Measurements from ENCODE around the gene ADRB2.
"Not testable (repeated sequence)": the region's sequence is repeated elsewhere in the genome, so short reads cannot be mapped to it uniquely, and the experiment has no call there.

The ADRB2 gene

DNA sequence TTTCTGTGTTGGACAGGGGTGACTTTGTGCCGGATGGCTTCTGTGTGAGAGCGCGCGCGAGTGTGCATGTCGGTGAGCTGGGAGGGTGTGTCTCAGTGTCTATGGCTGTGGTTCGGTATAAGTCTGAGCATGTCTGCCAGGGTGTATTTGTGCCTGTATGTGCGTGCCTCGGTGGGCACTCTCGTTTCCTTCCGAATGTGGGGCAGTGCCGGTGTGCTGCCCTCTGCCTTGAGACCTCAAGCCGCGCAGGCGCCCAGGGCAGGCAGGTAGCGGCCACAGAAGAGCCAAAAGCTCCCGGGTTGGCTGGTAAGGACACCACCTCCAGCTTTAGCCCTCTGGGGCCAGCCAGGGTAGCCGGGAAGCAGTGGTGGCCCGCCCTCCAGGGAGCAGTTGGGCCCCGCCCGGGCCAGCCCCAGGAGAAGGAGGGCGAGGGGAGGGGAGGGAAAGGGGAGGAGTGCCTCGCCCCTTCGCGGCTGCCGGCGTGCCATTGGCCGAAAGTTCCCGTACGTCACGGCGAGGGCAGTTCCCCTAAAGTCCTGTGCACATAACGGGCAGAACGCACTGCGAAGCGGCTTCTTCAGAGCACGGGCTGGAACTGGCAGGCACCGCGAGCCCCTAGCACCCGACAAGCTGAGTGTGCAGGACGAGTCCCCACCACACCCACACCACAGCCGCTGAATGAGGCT, at the start of gene ADRB2:
Gene ADRB2 (plus strand): TSS at position 559 of the 686 bp plus-strand sequence. CDS start 221 bp downstream, outside the sequence.
- peak; percentile 70 to 86 for DNase-seq (ENCODE audit: low read depth in 2 of 2)

DNA sequence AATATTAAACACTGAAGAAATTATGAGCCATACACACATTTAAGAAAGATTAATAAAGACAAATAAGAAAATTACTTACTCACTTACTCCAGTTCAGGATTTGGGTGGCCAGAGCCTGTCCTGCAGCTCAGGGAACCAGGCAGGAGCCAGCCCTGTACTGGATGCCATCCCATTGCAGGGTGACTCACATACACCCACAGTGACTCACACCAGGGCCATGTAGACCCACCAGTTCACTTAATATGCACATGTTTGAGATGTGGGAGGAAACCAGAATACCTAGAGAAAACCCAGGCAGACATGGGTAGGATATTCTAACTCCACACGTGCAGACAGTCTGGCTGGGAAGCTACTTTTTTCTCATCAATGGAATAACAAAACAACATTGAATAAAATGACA, 49.6 kb upstream of the ADRB2 start:
- no peak for DNase-seq (ENCODE audit: low read depth in 2 of 2)

DNA sequence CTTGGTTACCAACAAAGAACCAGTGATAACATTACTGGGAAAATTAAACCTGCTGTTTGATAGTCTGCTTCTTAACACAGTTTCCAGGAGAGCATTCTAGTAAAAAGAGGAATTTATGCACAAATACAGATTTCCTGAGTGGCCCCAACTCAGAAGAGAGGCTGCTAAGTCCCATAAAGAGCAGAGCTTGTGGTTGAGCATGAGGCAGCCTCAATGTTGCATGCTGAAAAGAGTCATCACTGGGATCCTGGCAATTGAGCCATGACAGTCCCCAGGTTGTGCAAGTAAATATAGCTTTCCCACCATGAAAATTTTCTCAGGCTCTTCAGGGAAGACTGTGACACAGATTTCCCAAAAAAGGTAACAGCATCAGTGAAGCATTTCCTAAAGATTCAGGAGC, 47.5 kb upstream of the ADRB2 start:
- DNase-seq (ENCODE audit: low read depth in 2 of 2): no peak

DNA sequence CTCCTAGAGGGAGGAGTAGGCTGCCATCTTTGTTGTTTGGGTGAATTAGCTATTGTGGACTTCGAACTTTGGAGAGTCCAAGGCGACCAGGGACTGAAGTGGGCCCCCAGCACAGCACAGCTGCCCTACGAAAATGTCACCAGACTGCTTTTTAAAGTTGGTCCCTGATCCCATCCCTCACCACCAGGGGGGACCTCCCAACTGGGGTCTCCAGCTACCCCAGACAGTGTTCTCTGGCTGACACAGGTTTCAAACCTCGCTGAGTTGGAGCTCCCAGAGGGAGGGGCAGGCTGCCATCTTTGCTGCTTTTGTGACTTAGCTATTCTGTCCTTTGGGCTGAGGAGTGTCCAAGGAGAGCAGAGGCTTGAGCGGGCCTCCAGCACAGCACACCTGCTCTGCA, 45.7 kb upstream of the ADRB2 start:
- no peak for DNase-seq (ENCODE audit: low read depth in 2 of 2)

DNA sequence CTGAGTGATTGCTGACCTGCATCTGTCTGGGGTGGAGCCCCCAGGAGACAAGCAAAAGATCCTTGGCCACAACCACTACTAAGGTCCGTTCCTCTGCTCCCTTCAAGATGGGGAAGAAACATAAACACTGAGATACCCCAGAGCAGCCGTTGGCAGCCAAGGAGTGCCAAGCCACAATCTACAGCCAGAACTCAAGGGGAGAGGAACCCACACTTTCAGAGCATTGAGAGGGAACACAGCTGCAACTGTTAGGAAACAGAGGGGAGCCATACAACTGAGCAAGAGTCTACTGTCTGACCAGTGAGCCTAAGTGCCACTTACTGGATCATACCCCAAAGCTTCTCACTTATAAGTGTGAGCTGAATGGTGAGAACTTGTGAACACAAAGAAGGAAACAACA, 44.6 kb upstream of the ADRB2 start:
- DNase-seq (ENCODE audit: low read depth in 2 of 2): no peak

DNA sequence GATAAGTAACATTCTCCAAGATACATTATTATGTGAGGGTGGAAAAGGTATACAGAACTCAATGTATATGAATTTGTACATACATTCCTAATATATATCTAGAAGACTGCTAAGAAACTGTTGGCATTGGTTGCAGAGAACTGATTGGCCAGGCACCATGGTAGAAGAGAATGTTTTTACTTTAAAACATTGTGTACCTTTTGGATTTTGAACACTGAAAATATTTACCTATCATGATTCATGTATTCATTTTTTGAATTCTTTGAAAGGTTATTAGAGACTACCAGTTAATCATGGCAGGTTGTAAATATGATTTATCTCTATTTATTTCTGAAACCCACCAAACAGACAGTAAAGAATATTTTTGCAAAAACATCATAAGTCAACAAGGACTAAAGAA, 41.2 kb upstream of the ADRB2 start:
- no peak for DNase-seq (ENCODE audit: low read depth in 2 of 2)

DNA sequence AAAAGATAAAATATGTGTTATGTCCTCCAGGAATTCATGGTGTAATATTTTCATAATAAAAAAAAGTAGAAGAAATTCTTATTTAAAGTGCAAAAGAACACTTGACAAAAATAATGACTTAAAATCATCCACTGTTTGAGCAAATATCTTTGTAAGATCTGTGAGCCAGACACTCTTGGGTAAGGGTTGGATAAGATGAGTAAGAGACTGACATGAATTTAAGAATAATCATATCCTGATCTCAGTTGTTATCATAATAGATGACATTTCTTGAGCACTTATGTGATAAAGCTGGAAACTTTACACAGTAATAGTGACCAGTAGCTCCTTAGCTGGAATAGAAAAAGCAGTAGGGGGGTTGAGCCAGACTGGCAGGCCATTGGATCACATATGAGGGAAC, 40.0 kb upstream of the ADRB2 start:
- no peak for DNase-seq (ENCODE audit: low read depth in 2 of 2)

DNA sequence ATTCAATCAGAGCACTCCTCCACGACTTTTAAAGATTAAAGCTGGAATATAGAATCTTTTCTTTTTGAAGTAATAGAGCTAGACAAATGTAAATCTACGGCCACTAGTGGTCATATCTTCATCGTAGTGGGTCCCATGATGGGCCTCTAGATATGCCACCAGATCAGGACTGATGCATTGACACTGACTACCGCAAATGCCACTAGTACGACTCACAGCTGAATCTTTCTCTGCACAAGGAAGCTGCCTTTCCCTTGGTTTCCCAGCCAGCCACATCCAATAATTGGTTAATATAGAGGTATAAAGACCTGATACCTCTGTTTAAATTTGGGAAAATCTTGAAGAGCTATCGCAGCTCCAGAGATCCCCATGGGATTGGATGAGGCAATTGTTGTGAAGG, 37.8 kb upstream of the ADRB2 start:
- DNase-seq (ENCODE audit: low read depth in 2 of 2): no peak

DNA sequence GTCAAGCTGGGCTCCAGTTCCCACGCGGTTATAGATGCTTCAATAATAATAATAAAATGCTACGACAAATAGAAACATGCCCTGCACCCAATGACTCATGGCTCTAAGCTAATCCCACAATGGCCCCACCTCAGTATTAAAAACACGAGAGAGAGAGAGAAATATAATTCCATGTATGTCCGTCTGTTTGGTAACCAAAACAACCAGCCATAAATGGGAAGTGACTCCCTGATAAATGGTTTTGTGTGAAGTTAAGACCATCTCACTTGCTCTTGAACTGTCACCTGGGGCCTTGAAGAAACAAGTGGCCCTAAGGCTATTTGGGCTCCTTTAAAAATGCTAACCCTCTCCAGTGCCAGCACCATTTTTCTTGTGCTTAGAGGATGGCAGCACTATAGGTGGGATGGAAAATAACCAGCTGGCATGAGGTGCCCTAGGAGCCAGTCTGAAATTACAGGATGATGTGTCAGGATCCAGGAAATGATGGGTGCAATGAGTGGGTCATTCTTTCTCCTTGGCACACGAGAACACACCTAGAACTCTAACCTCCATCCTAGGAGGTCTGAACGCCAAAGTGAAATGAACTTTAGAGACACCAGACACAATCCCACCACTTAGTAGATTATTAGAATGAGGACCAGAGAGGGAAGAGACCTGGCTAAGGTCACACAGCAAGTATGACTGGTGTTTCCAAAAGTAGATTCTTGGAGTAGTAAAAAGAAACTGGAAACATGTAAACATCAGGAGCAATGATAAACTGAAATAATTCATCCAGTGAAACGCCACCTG, 35.7 kb upstream of the ADRB2 start:
- no peak for DNase-seq (ENCODE audit: low read depth in 2 of 2)

DNA sequence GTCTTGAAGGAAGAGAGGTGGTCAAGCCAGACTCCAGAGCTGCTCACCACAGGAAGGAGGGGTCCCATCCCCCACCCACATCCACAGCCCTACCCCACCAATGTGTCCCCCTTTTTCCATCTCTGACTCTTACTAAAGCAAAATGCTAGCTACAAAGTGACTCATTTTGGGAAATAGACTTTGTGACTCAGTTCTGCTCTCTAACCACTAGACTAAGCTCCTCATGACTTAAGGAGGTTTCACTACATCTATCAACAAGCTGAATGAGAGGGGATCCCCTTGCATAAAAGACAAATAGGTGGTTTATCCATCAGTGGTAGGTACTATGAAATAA, 35.1 kb upstream of the ADRB2 start:
- peak in 1 of 2 donors; percentile 29 for DNase-seq (ENCODE audit: low read depth in 2 of 2)

DNA sequence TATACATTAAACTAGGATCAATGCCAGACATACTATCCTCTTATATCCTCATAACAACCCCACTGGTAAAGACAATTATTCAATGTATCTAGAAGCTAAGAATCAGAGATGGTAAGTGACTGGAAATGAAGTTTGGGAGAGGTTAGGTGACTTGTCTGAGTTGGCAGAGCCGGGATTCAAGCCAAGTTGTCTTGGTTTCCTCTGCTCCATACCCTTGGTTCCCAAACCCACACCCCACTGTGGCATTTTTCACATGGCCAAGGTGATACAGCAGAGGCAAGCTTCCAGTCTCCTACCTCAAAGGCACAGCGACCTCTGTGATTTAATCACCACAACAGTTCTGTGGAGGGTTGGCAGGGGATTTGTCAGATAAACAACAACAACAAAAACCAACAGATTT, 34.7 kb upstream of the ADRB2 start:
- DNase-seq (ENCODE audit: low read depth in 2 of 2): no peak

DNA sequence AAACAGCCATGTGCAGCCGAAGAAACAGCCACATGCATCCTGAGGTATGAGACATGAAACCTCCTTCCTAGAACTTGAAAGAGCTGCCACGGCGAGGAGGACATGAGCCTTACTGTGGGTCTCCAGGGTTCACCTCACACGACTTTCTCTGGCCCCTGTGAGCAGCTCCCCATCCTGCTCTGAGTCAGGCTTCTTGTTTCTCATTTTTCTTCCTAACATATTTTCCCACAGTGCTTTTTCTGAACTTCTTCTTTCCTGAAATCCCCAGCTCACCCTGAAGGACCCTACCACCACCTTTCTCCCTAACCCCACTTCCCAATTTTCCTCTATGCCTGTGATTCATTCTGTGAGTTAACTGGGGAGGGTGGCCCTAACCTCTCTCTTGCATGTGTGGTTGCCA, 33.7 kb upstream of the ADRB2 start:
- DNase-seq (ENCODE audit: low read depth in 2 of 2): no peak

DNA sequence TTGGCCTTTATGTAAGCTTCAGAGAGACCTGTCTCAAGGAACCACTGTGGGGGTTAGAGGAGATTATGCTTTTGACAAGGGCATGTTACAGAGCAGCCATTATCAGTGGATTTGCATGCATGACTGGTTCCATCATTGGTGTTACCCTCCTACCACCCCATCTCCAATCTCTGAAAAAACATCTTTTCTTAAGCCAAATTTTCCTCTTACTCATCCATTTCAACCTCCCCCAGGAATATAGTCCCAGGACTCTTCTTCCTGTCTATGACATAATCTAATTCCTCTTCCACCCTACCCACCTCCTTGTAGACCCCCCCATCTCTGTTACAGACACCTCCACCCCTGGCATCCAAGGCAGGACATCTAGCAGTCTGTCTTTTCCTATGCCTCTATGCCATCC, 33.1 kb upstream of the ADRB2 start:
- DNase-seq (ENCODE audit: low read depth in 2 of 2): no peak

DNA sequence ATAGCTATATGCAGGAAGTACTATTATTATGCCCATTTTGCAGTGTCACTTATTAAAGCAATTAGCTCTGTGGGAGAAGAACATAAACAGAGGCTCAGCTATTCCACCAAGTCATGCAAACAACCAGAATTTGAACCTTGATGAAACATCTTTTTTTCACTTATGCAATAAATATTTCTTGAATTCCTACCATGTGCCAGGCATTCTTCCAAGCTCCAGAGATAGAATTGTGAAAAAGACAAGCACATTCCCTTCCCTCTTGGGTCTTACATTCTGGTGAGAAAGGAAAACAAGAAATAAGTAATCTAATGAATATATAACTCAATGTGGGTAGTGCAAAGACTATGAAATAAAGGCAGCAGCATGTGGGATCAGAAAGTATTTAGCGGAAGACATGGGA, 32.1 kb upstream of the ADRB2 start:
- DNase-seq (ENCODE audit: low read depth in 2 of 2): no peak

DNA sequence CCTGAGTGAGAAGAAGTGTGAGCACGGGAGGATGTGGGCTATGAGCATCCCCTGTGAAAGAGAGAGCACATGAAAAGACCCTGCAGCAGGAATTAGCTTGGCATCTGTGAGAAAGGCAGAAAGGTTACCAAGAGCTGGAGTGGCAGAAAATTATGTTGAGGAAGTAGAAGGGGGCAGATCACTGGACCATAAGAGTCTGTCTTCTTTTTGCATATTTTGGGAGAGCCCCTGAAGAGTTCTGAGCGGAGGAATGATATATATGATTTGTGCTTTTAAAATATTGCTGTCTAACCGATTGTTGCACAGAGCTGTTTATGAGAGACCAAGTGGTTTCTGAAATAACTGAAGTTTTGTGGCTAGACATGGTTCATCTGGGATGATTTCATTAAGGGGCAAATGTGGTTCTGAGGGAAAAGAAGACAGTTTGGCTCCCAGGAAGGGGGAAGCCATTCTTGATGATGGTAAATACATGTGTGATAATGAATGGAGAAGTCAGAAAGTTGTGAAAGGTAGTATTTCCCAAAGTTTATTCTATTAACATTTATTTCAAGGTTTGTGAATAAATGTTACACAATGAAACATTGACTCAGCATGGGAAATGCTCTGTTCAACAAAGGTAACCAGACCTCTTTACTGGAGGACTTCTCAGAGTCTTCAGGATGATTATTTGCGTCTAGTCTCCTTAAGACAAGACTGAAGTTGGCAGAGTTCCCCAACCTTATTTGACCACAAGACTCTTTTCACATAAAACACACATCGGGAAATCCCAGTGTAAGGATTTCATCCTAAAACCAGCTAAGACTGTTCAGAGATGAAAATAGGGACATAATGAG, 31.5 kb upstream of the ADRB2 start:
- no peak for DNase-seq (ENCODE audit: low read depth in 2 of 2)

DNA sequence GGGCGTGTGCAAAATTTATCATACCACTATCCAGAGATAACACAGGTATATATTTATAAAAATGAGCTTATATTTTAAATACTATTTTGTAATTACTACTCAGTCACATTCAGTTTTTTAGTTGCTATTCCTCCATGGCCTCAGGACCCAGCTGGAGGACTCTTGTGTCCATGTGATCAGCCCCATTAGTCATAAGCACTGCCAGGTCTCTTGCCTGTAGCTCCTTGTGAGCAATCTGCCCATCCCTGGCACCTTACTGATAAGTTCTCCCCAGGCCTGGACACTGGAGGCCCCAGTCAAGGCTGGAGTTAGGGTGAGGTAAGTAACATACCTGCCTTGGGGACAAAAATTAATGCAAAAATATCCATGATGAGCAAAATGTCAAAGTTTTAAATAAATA, 29.5 kb upstream of the ADRB2 start:
- DNase-seq (ENCODE audit: low read depth in 2 of 2): no peak

DNA sequence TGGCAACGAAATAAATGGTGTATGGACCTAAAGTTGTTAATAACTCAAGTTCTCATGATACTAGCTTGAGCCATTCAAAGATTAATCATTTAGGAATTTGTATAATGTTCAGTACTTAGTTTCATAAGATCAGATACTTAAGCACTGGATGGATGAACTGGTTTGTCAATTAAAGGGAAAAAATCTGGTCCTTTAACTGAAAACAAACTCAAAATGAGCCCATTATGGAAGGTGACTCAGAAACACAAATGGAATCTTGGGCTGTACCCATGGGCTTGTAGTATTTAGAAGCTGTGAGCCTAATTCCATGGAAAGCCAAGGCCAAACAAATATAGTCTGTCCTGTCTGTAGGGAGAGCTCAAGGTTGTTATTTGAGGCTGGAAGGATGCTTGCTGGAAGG, 27.6 kb upstream of the ADRB2 start:
- no peak for DNase-seq (ENCODE audit: low read depth in 2 of 2)

DNA sequence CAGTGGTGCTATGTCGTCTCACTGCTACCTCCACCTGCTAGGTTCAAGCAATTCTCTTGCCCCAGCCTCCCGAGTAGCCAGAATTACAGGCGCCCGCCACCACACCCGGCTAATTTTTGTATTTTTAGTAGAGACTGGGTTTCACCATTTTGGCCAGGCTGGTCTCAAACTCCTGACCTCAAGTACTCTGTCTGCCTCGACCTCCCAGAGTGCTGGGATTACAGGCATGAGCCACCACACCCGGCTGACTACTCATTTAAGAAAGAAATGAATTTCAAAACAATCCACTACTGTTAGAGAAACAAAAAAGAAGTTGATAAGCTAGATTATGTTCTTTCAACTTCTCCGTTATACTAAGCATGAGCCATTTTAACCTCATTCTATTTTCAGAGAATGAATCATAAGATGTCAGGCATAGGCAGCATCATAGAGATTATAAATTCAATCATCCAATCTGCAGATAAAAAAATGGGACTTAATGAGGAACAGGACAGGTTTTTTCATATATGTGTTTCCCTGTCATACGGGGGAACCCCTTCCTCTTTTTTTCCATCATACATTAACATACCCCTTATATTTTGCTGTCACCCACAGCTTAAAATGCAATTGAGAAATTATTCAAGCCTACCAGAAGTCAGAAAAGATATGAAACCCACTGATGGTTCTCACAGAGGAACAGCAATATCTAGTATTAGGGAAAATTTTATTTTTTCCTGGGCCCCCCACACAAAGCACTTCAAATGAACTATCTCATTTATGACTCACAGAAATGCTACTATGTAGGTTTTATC, 26.5 kb upstream of the ADRB2 start:
- DNase-seq (ENCODE audit: low read depth in 2 of 2): no peak

DNA sequence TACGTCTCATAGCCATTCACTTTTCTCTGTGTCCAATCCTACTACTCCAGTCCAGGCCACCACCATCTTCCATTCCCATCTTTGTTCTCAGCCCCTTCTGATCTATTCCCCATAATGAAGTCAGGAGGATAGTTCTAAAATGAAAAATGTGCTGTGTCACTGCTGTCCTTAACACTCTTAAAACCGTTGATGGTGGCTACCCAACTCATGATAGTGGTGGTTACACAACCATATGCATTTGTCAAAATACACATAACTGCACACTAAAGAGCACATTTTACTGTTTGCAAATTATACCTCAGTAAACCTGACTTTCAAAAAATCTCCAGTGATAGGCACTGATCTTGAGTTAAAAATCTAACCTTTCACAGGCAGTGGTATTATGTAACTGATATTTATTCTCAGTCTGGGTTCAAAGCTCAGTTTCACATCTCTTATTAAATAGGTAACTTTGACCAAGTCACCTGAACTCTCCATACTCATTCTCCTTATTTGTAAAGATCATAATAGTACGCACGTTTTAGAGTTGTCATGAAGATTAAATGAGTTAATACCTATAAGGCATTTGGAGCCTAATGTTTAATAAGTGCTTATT, 24.6 kb upstream of the ADRB2 start:
- no peak for DNase-seq (ENCODE audit: low read depth in 2 of 2)

DNA sequence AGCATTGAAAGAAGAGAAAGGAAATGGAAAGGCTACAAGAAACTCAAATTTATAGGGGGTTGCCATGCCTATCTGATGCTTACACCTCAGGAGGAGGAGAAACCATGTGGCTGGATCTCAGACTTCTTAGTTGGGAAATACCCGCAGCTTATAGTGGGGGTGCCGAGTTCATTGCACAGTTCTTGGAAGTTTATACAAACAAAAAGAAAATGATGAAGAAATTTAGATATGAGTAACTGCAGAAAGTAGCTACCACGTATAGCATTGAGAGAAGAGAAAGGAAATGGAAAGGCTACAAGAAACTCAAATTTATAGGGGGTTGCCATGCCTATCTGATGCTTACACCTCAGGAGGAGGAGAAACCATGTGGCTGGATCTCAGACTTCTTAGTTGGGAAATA, 23.0 kb upstream of the ADRB2 start:
- DNase-seq (ENCODE audit: low read depth in 2 of 2): not testable (repeated sequence)

DNA sequence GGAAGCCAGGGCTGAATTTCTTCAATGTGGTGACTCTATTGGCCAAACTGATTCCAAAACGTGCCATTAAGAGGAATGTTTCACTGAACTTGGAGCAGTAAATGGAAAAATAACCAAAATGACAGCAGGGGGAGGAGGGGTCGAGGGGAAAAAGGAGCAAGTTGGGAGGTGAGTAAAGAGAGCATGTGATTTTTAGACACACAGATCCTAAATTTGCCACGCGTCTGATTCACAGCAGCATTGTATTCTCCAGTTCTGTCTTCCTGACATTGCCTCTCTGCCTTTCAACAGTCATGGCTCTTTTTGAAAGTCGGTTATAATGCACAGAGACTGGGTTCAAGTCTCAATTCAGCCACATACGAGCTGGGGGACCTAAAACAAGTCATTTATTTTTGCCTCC, 22.0 kb upstream of the ADRB2 start:
- no peak for DNase-seq (ENCODE audit: low read depth in 2 of 2)

Measured in stimulated activated CD4-positive, alpha-beta T cell treated with anti-CD3 and anti-CD28 coated beads, Interleukin-4, amount 100 ng/mL, for 48 hours (primary cell).